GM12892 (cell line): ENCODE measurements around the gene OVOL2.

Source experiments
- POLR2A ChIP-seq: IDR thresholded peaks from 2 replicates; pipeline ENCODE4 v1.6.1; 2011; ENCODE audit warnings: low read depth, low read length, control low read depth
- POLR2AphosphoS5 ChIP-seq: IDR thresholded peaks from 2 replicates; pipeline ENCODE4 v1.6.1; 2011; ENCODE audit warnings: low read depth, low read length, control low read depth
- TAF1 ChIP-seq: IDR thresholded peaks from 2 replicates; pipeline ENCODE4 v1.6.1; 2011; ENCODE audit warnings: low read depth, mild to moderate bottlenecking, control low read depth, low read length, borderline replicate concordance

DNA sequence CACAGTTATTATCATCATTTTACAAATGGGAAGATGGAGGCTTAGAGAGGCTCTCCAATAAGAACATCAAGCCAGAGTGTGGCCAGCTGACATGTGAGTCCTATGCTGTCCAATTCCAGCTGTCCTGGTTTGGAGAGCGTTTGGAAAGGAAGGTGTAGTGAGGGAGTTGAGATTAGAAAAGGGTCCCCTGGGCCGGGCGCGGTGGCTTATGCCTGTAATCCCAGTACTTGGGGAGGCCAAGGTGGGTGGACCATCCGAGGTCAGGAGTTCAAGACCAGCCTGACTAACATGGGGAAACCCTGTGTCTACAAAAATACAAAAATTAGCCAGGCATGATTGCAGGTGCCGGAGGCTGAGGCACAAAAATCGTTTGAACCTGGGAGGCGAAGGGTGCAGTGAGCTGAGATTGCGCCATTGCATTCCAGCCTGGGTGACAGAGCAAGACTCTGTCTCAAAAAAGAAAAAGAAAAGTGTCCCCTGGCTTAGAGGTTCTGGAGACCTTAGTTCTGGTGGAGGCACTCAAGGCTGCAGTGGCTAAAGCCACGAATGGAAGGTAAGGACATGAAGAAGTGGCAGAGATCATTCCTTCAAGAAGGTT is 22.1 kb upstream of the OVOL2 start:
- TF ChIP-seq POLR2AphosphoS5 (no peak), POLR2A (no peak), TAF1 (no peak)
